SK-N-SH treated with all-trans-retinoic acid at 6 μM for 48 hours (cell line): ENCODE measurements around the gene NPBWR2.

ENCODE experiments used
- ATAC-seq: fragments of 200-7000 bp; cut with Tn5 transposase; 3 replicates; pipeline ENCODE4 v1.9.1; 2020; ENCODE audit warnings: mild to moderate bottlenecking, moderate library complexity
- ARNTL ChIP-seq: fragments of 450-650 bp; formaldehyde crosslinking; IDR thresholded peaks from 2 replicates; pipeline ENCODE4 v1.5.0; 2020; ENCODE audit warnings: low read depth, mild to moderate bottlenecking, moderate library complexity, borderline replicate concordance
- CSDC2 ChIP-seq: fragments of 250-450 bp; sonication (Bioruptor Pico); IDR thresholded peaks from 2 replicates; pipeline ENCODE4 v1.5.0; 2020; ENCODE audit warnings: mild to moderate bottlenecking, moderate library complexity
- CSRNP3 ChIP-seq: fragments of 250-450 bp; sonication (Bioruptor Pico); IDR thresholded peaks from 2 replicates; pipeline ENCODE4 v1.5.1; 2021; ENCODE audit warnings: mild to moderate bottlenecking, moderate library complexity
- GLIS3 ChIP-seq: fragments of 250-450 bp; sonication (Bioruptor Pico); IDR thresholded peaks from 2 replicates; pipeline ENCODE4 v1.5.0; 2020; ENCODE audit warnings: mild to moderate bottlenecking, moderate library complexity
- ISL1 ChIP-seq: fragments of 250-450 bp; sonication (Bioruptor Pico); IDR thresholded peaks from 2 replicates; pipeline ENCODE4 v2.1.2; 2022; ENCODE audit warnings: mild to moderate bottlenecking, moderate library complexity
- OSR1 ChIP-seq: fragments of 250-450 bp; sonication (Bioruptor Pico); IDR thresholded peaks from 2 replicates; pipeline ENCODE4 v1.8.0; 2022; ENCODE audit warnings: moderate library complexity, mild to moderate bottlenecking, inconsistent platforms
- PATZ1 ChIP-seq: fragments of 250-450 bp; sonication (Bioruptor Pico); IDR thresholded peaks from 2 replicates; pipeline ENCODE4 v1.8.0; 2020; ENCODE audit warnings: mild to moderate bottlenecking, moderate library complexity, borderline replicate concordance
- POU6F1 ChIP-seq: fragments of 250-450 bp; sonication (Bioruptor Pico); IDR thresholded peaks from 2 replicates; pipeline ENCODE4 v1.8.0; 2021; ENCODE audit warnings: low read depth, mild to moderate bottlenecking, moderate library complexity, borderline replicate concordance
- PPARA ChIP-seq: fragments of 250-450 bp; sonication (Bioruptor Pico); IDR thresholded peaks from 2 replicates; pipeline ENCODE4 v1.5.0; 2020; ENCODE audit warnings: mild to moderate bottlenecking, borderline replicate concordance
- SNAI2 ChIP-seq: fragments of 250-450 bp; sonication (Bioruptor Pico); IDR thresholded peaks from 2 replicates; pipeline ENCODE4 v1.5.0; 2020; ENCODE audit warnings: mild to moderate bottlenecking, moderate library complexity
- TCF4 ChIP-seq: fragments of 250-450 bp; sonication (Bioruptor Pico); IDR thresholded peaks from 2 replicates; pipeline ENCODE4 v1.8.0; 2021; ENCODE audit warnings: mild to moderate bottlenecking, moderate library complexity, borderline replicate concordance
- ZC3H10 ChIP-seq: fragments of 250-450 bp; sonication (Bioruptor Pico); IDR thresholded peaks from 2 replicates; pipeline ENCODE4 v1.5.1; 2021; ENCODE audit warnings: mild to moderate bottlenecking, moderate library complexity
- ZFP3 ChIP-seq: fragments of 250-450 bp; sonication (Bioruptor Pico); IDR thresholded peaks from 2 replicates; pipeline ENCODE4 v1.5.0; 2020; ENCODE audit warnings: mild to moderate bottlenecking, moderate library complexity
- ZFP30 ChIP-seq: fragments of 450-650 bp; formaldehyde crosslinking; IDR thresholded peaks from 2 replicates; pipeline ENCODE4 v1.5.0; 2022; ENCODE audit warnings: mild to moderate bottlenecking, moderate library complexity
- ZNF8 ChIP-seq: fragments of 450-650 bp; formaldehyde crosslinking; IDR thresholded peaks from 2 replicates; pipeline ENCODE4 v1.5.0; 2020; ENCODE audit warnings: mild to moderate bottlenecking, moderate library complexity
- TF ChIP-seq, protein P1 (sequence below): fragments of 250-450 bp; sonication (Bioruptor Pico); IDR thresholded peaks from 2 replicates; pipeline ENCODE4 v1.5.0; 2020; ENCODE audit warnings: mild to moderate bottlenecking, moderate library complexity
- TF ChIP-seq, protein P2 (sequence below): fragments of 250-450 bp; sonication (Bioruptor Pico); IDR thresholded peaks from 2 replicates; pipeline ENCODE4 v1.5.1; 2020; ENCODE audit warnings: low read depth, mild to moderate bottlenecking, moderate library complexity

The NPBWR2 gene

GRCh38 chr20:64067005-64067632 is 40.2 kb downstream of the NPBWR2 start:
- ATAC-seq: no peak
- TF ChIP-seq ARNTL (no peak), ZFP30 (CRISPR knock-in tag) (no peak), SNAI2 (no peak), ZC3H10 (CRISPR knock-in tag) (no peak), CSRNP3 (CRISPR knock-in tag) (no peak), ZFP3 (CRISPR knock-in tag) (no peak)
- TF ChIP-seq, all 23 proteins: peak for 0

DNA sequence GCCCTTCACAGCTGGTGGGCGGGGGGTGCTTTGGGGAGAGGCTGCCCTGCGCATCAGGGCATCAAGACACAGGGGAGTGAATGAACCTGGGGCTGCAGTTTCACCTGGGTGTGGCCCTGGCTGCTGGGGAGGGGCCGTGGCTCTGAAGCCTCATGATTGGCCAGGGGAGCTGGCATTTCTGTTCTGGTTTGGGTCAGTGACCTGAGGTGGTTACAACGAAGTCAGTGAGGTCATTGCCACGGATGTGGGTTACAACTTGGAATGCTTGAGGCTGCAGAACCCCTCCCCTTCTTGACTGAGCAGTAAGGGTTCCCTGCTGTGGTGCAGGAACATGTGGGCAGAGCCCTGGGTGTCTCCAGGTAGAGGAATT is 41.4 kb downstream of the NPBWR2 start:
- ATAC-seq: no peak
- no peak for TF ChIP-seq ARNTL
- TF ChIP-seq, protein P1, sequence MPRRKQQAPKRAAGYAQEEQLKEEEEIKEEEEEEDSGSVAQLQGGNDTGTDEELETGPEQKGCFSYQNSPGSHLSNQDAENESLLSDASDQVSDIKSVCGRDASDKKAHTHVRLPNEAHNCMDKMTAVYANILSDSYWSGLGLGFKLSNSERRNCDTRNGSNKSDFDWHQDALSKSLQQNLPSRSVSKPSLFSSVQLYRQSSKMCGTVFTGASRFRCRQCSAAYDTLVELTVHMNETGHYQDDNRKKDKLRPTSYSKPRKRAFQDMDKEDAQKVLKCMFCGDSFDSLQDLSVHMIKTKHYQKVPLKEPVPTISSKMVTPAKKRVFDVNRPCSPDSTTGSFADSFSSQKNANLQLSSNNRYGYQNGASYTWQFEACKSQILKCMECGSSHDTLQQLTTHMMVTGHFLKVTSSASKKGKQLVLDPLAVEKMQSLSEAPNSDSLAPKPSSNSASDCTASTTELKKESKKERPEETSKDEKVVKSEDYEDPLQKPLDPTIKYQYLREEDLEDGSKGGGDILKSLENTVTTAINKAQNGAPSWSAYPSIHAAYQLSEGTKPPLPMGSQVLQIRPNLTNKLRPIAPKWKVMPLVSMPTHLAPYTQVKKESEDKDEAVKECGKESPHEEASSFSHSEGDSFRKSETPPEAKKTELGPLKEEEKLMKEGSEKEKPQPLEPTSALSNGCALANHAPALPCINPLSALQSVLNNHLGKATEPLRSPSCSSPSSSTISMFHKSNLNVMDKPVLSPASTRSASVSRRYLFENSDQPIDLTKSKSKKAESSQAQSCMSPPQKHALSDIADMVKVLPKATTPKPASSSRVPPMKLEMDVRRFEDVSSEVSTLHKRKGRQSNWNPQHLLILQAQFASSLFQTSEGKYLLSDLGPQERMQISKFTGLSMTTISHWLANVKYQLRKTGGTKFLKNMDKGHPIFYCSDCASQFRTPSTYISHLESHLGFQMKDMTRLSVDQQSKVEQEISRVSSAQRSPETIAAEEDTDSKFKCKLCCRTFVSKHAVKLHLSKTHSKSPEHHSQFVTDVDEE: no peak
- TF ChIP-seq OSR1 (CRISPR knock-in tag): no peak
- TF ChIP-seq PATZ1 (CRISPR knock-in tag): no peak
- no peak for TF ChIP-seq SNAI2
- no peak for TF ChIP-seq PPARA (CRISPR knock-in tag)
- TF ChIP-seq ZNF8 (CRISPR knock-in tag): no peak
- TF ChIP-seq ZC3H10 (CRISPR knock-in tag): no peak
- TF ChIP-seq, protein P2, sequence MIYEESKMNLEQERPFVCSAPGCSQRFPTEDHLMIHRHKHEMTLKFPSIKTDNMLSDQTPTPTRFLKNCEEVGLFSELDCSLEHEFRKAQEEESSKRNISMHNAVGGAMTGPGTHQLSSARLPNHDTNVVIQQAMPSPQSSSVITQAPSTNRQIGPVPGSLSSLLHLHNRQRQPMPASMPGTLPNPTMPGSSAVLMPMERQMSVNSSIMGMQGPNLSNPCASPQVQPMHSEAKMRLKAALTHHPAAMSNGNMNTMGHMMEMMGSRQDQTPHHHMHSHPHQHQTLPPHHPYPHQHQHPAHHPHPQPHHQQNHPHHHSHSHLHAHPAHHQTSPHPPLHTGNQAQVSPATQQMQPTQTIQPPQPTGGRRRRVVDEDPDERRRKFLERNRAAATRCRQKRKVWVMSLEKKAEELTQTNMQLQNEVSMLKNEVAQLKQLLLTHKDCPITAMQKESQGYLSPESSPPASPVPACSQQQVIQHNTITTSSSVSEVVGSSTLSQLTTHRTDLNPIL (CRISPR knock-in tag): no peak
- no peak for TF ChIP-seq CSRNP3 (CRISPR knock-in tag)
- TF ChIP-seq TCF4 (CRISPR knock-in tag): no peak
- no peak for TF ChIP-seq ZFP3 (CRISPR knock-in tag)
- TF ChIP-seq ZFP30 (CRISPR knock-in tag): no peak
- TF ChIP-seq GLIS3 (CRISPR knock-in tag): no peak
- no peak for TF ChIP-seq CSDC2 (CRISPR knock-in tag)
- no peak for TF ChIP-seq POU6F1 (CRISPR knock-in tag)
- no peak for TF ChIP-seq ISL1
- TF ChIP-seq, all 23 proteins: peak for 0
